KMS-11 (cell line): Measurements from ENCODE around the gene DNAH10.
"Not testable (repeated sequence)": the region's sequence is repeated elsewhere in the genome, so short reads cannot be mapped to it uniquely, and the experiment has no call there.

Source experiments
- H2AFZ ChIP-seq: fragments of 200-600 bp; sonication (generic); 2 replicates; pipeline ENCODE4 v1.6.1; 2016; ENCODE audit warnings: antibody characterized with exemption, mixed run types, low read depth
- H3K27ac ChIP-seq: fragments of 200-600 bp; sonication (generic); 2 replicates; pipeline ENCODE4 v1.6.1; 2016; ENCODE audit warnings: mild to moderate bottlenecking, mixed run types
- H3K27me3 ChIP-seq: fragments of 200-600 bp; sonication (generic); 2 replicates; pipeline ENCODE4 v1.6.1; 2017; ENCODE audit warnings: mild to moderate bottlenecking, low read depth, mixed run types, moderate library complexity; ENCODE audit not compliant: insufficient read depth
- H3K36me3 ChIP-seq: fragments of 200-600 bp; sonication (generic); 2 replicates; pipeline ENCODE4 v1.6.1; 2017; ENCODE audit warnings: mild to moderate bottlenecking, mixed run types; ENCODE audit not compliant: insufficient read depth
- H3K4me1 ChIP-seq: fragments of 200-600 bp; sonication (generic); 2 replicates; pipeline ENCODE4 v1.6.1; 2016; ENCODE audit warnings: mild to moderate bottlenecking, low read depth, mixed run types; ENCODE audit not compliant: poor library complexity, severe bottlenecking
- H3K4me2 ChIP-seq: fragments of 200-600 bp; sonication (generic); 2 replicates; pipeline ENCODE4 v1.7.0; 2016; ENCODE audit warnings: mild to moderate bottlenecking, mixed run types
- H3K4me3 ChIP-seq: fragments of 200-600 bp; sonication (generic); IDR thresholded peaks from 2 replicates; pipeline ENCODE4 v1.6.1; 2017; ENCODE audit warnings: low read depth, low read length, mixed read lengths; ENCODE audit not compliant: insufficient read depth
- H3K79me2 ChIP-seq: fragments of 200-600 bp; sonication (generic); 2 replicates; pipeline ENCODE4 v1.6.1; 2016; ENCODE audit warnings: low read depth, mixed run types; ENCODE audit not compliant: insufficient read depth
- H3K9ac ChIP-seq: fragments of 200-600 bp; sonication (generic); 2 replicates; pipeline ENCODE4 v1.6.1; 2016; ENCODE audit warnings: mild to moderate bottlenecking, mixed run types
- H4K20me1 ChIP-seq: fragments of 200-600 bp; sonication (generic); 2 replicates; pipeline ENCODE4 v1.6.1; 2016; ENCODE audit warnings: mild to moderate bottlenecking, mixed run types; ENCODE audit not compliant: insufficient read depth
- CTCF ChIP-seq: fragments of 200-600 bp; sonication (generic); conservative IDR thresholded peaks from 2 replicates; pipeline ENCODE4 v1.6.1; 2017; ENCODE audit warnings: low read depth, mild to moderate bottlenecking, antibody characterized with exemption, low read length, moderate library complexity, mixed read lengths

DNAH10 gene

GRCh38 chr12:123779551-123779950 is 17.4 kb downstream of the DNAH10 start:
- Histone ChIP-seq H3K27me3 (no peaks in the 10 kb centered on the region), H2AFZ (no peak overlapping the region), H3K4me2 (no peak overlapping the region), H3K4me3 (no peak overlapping the region), H3K4me1 (no peaks in the 10 kb centered on the region), H3K36me3 (no peaks in the 10 kb centered on the region), H3K9ac (no peak overlapping the region), H3K79me2 (no peaks in the 10 kb centered on the region), H4K20me1 (no peaks in the 10 kb centered on the region), H3K27ac (no peak overlapping the region)
- TF ChIP-seq CTCF = no peak

GRCh38 chr12:123782997-123783792 is 21.1 kb downstream of the DNAH10 start:
- no peaks in the 10 kb centered on the region for H3K36me3 ChIP-seq
- H3K27ac ChIP-seq = no peak overlapping the region
- no peaks in the 10 kb centered on the region for H3K4me1 ChIP-seq
- no peak for TF ChIP-seq CTCF
- H3K79me2 ChIP-seq = no peaks in the 10 kb centered on the region
- no peak overlapping the region for H3K4me3 ChIP-seq
- no peaks in the 10 kb centered on the region for H4K20me1 ChIP-seq
- H3K27me3 ChIP-seq = no peaks in the 10 kb centered on the region
- no peak overlapping the region for H3K9ac ChIP-seq
- no peak overlapping the region for H2AFZ ChIP-seq
- H3K4me2 ChIP-seq = no peak overlapping the region

GRCh38 chr12:123787466-123787865 is 25.4 kb downstream of the DNAH10 start:
- Histone ChIP-seq H3K4me1 (no peaks in the 10 kb centered on the region), H3K36me3 (no peaks in the 10 kb centered on the region), H3K79me2 (no peaks in the 10 kb centered on the region), H3K9ac (no peak overlapping the region), H3K27ac (no peak overlapping the region), H3K4me3 (no peak overlapping the region), H4K20me1 (no peaks in the 10 kb centered on the region), H2AFZ (no peak overlapping the region), H3K4me2 (no peak overlapping the region), H3K27me3 (no peaks in the 10 kb centered on the region)
- no peak for TF ChIP-seq CTCF

DNA sequence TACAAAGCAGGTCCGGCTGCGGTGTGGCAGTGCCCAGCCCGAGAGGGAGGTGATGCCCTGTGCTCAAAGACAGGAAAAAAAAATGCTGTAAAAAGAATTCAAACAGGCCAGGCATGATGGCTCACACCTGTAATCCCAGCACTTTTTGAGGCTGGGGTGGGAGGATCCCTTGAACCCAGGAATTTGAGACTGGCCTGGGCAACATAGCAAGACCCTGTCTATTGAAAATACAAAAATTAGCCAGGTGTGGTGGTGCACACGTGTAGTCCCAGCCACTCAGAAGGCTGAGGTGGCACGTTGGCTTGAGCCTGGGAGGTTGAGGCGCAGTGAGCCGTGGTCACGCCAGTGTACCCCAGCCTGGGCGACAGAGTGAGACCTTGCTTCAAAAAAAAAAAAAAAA is 26.4 kb downstream of the DNAH10 start:
- Histone ChIP-seq H3K79me2 (no peaks in the 10 kb centered on the region), H3K9ac (no peak overlapping the region), H3K27ac (no peak overlapping the region), H3K4me2 (no peak overlapping the region), H3K4me3 (no peak overlapping the region), H3K36me3 (no peaks in the 10 kb centered on the region), H4K20me1 (no peaks in the 10 kb centered on the region), H2AFZ (no peak overlapping the region), H3K27me3 (no peaks in the 10 kb centered on the region), H3K4me1 (no peaks in the 10 kb centered on the region)
- TF ChIP-seq CTCF = no peak

GRCh38 chr12:123789422-123789821 is 27.3 kb downstream of the DNAH10 start:
- not testable (repeated sequence) for H3K9ac ChIP-seq, H3K79me2 ChIP-seq, H3K27me3 ChIP-seq, H3K4me1 ChIP-seq, H3K36me3 ChIP-seq, H2AFZ ChIP-seq, H3K4me3 ChIP-seq, H3K4me2 ChIP-seq, H4K20me1 ChIP-seq, H3K27ac ChIP-seq
